SK-N-SH treated with all-trans-retinoic acid at 6 μM for 48 hours (cell line): ENCODE measurements around the gene CLEC20A.

Experiments used
- ARNTL ChIP-seq: fragments of 450-650 bp; formaldehyde crosslinking; IDR thresholded peaks from 2 replicates; pipeline ENCODE4 v1.5.0; 2020; ENCODE audit warnings: low read depth, mild to moderate bottlenecking, moderate library complexity, borderline replicate concordance
- CREB5 ChIP-seq: fragments of 250-450 bp; sonication (Bioruptor Pico); IDR thresholded peaks from 2 replicates; pipeline ENCODE4 v1.5.1; 2020; ENCODE audit warnings: low read depth, mild to moderate bottlenecking, moderate library complexity
- CSDC2 ChIP-seq: fragments of 250-450 bp; sonication (Bioruptor Pico); IDR thresholded peaks from 2 replicates; pipeline ENCODE4 v1.5.0; 2020; ENCODE audit warnings: mild to moderate bottlenecking, moderate library complexity
- OSR1 ChIP-seq: fragments of 250-450 bp; sonication (Bioruptor Pico); IDR thresholded peaks from 2 replicates; pipeline ENCODE4 v1.8.0; 2022; ENCODE audit warnings: moderate library complexity, mild to moderate bottlenecking, inconsistent platforms
- PATZ1 ChIP-seq: fragments of 250-450 bp; sonication (Bioruptor Pico); IDR thresholded peaks from 2 replicates; pipeline ENCODE4 v1.8.0; 2020; ENCODE audit warnings: mild to moderate bottlenecking, moderate library complexity, borderline replicate concordance
- POU6F1 ChIP-seq: fragments of 250-450 bp; sonication (Bioruptor Pico); IDR thresholded peaks from 2 replicates; pipeline ENCODE4 v1.8.0; 2021; ENCODE audit warnings: low read depth, mild to moderate bottlenecking, moderate library complexity, borderline replicate concordance
- PPARA ChIP-seq: fragments of 250-450 bp; sonication (Bioruptor Pico); IDR thresholded peaks from 2 replicates; pipeline ENCODE4 v1.5.0; 2020; ENCODE audit warnings: mild to moderate bottlenecking, borderline replicate concordance
- RARB ChIP-seq: fragments of 250-450 bp; sonication (Bioruptor Pico); IDR thresholded peaks from 2 replicates; pipeline ENCODE4 v1.8.0; 2021; ENCODE audit warnings: mild to moderate bottlenecking, moderate library complexity
- TOX ChIP-seq: fragments of 250-450 bp; sonication (Bioruptor Pico); IDR thresholded peaks from 2 replicates; pipeline ENCODE4 v1.8.0; 2021; ENCODE audit warnings: mild to moderate bottlenecking, moderate library complexity, borderline replicate concordance
- TSHZ2 ChIP-seq: fragments of 250-450 bp; sonication (Bioruptor Pico); IDR thresholded peaks from 2 replicates; pipeline ENCODE4 v1.5.0; 2020; ENCODE audit warnings: mild to moderate bottlenecking, moderate library complexity
- ZNF8 ChIP-seq: fragments of 450-650 bp; formaldehyde crosslinking; IDR thresholded peaks from 2 replicates; pipeline ENCODE4 v1.5.0; 2020; ENCODE audit warnings: mild to moderate bottlenecking, moderate library complexity

- TF ChIP-seq RARB (CRISPR knock-in tag) (no peak), POU6F1 (CRISPR knock-in tag) (no peak), PPARA (CRISPR knock-in tag) (no peak), CREB5 (no peak), TSHZ2 (no peak), ARNTL (no peak), CSDC2 (CRISPR knock-in tag) (no peak), PATZ1 (no peak), TOX (CRISPR knock-in tag) (no peak), OSR1 (CRISPR knock-in tag) (no peak), ZNF8 (CRISPR knock-in tag) (no peak)
Measured at GRCh38 chr1:178528228-178528952, 31.6 kb upstream of the CLEC20A start.
